H1 (cell line): ENCODE measurements around the gene ENPP1. TPM values are rescaled to one million over a fixed set of nuclear protein-coding genes. Genes with fewer than 3 reads are reported as not detected.

ENCODE experiments used
- CTCF ChIA-PET: fragments of 300-600 bp; sonication (Branson Sonifier 250); formaldehyde crosslinking; loops from one replicate; lab custom pipeline; 2021; ENCODE audit not compliant: partially characterized antibody; lab: Charles Lee
- POLR2A ChIA-PET: fragments of 300-600 bp; sonication (Branson Sonifier 250); formaldehyde crosslinking; loops from one replicate; lab custom pipeline; 2021; ENCODE audit warnings: inconsistent platforms; ENCODE audit not compliant: partially characterized antibody; lab: Charles Lee
- DNase-seq, 2 experiments: peaks; one replicate each; pipeline versions ENCODE4 v3.0.0 to v3.0.0-alpha.2; 2010 to 2022; ENCODE audit warnings: low spot score in 2 of 2, low read depth in 1 of 2, mixed read lengths in 1 of 2
- FAIRE-seq: peaks from 2 replicates; lab custom pipeline; 2011; peaks lifted over from hg19 to GRCh38; lab: Jason Lieb, UNC
- H2AFZ ChIP-seq: 2 replicates; pipeline ENCODE4 v1.8.1; 2012; ENCODE audit warnings: low read length, inconsistent platforms
- H2AK5ac ChIP-seq: 2 replicates; pipeline ENCODE4 v1.6.1; 2013; ENCODE audit warnings: low read depth, low read length
- H2BK120ac ChIP-seq: replicated peaks from 2 replicates; pipeline ENCODE3; 2013; ENCODE audit warnings: low read depth, low read length, inconsistent platforms
- H2BK12ac ChIP-seq: 2 replicates; pipeline ENCODE4 v1.6.1; 2013; ENCODE audit warnings: low read depth, low read length
- H2BK15ac ChIP-seq: 2 replicates; pipeline ENCODE4 v1.6.1; 2013; ENCODE audit warnings: low read length
- H2BK20ac ChIP-seq: 2 replicates; pipeline ENCODE4 v1.6.1; 2013; ENCODE audit warnings: low read length
- H2BK5ac ChIP-seq: 2 replicates; pipeline ENCODE4 v1.6.1; 2013; ENCODE audit warnings: low read depth, low read length
- H3K14ac ChIP-seq: 2 replicates; pipeline ENCODE4 v1.6.1; 2013; ENCODE audit warnings: inconsistent platforms; ENCODE audit not compliant: insufficient read length
- H3K18ac ChIP-seq: 2 replicates; pipeline ENCODE4 v1.6.1; 2013; ENCODE audit warnings: low read length; ENCODE audit errors: extremely low read depth
- H3K23ac ChIP-seq: 2 replicates; pipeline ENCODE4 v1.6.1; 2013; ENCODE audit warnings: inconsistent platforms; ENCODE audit not compliant: insufficient read length
- H3K23me2 ChIP-seq: 2 replicates; pipeline ENCODE4 v1.6.1; 2013; ENCODE audit warnings: low read depth, low read length
- H3K27ac ChIP-seq: 2 replicates; pipeline ENCODE4 v1.6.1; 2011; ENCODE audit warnings: low read depth, low read length, inconsistent platforms
- H3K27me3 ChIP-seq, 4 experiments: replicated peaks in 1 of 4; 1 replicate in 1 of 4; 2 replicates in 3 of 4; pipeline versions ENCODE4 v1.6.1 to v1.8.1; 2011 to 2013; ENCODE audit warnings: low read length in 3 of 4, mild to moderate bottlenecking in 3 of 4, inconsistent platforms in 2 of 4, mixed read lengths in 2 of 4, moderate library complexity in 1 of 4; ENCODE audit not compliant: control insufficient read depth in 3 of 4, insufficient read depth in 3 of 4; ENCODE audit errors: extremely low read depth in 1 of 4
- H3K36me3 ChIP-seq, 4 experiments: 2 replicates each; pipeline versions ENCODE4 v1.6.1 to v1.8.1; 2011 to 2013; ENCODE audit warnings: mild to moderate bottlenecking in 4 of 4, low read length in 3 of 4, moderate library complexity in 2 of 4, control low read depth in 1 of 4, inconsistent platforms in 1 of 4; ENCODE audit not compliant: insufficient read depth in 4 of 4, control insufficient read depth in 2 of 4
- H3K4ac ChIP-seq: replicated peaks from 2 replicates; pipeline ENCODE3; 2013; ENCODE audit warnings: low read length, low read depth, mixed read lengths, inconsistent platforms; ENCODE audit not compliant: insufficient read length
- H3K4me1 ChIP-seq, 4 experiments: replicated peaks in 1 of 4; 1 replicate in 1 of 4; 2 replicates in 3 of 4; pipeline versions ENCODE4 v1.6.1 to v1.8.1; 2011 to 2013; ENCODE audit warnings: low read length in 3 of 4, inconsistent platforms in 2 of 4, mixed read lengths in 1 of 4; ENCODE audit not compliant: insufficient read depth in 4 of 4, control insufficient read depth in 3 of 4
- H3K4me2 ChIP-seq, 2 experiments: 2 replicates each; pipeline versions ENCODE4 v1.6.1 to v1.8.1; 2011 to 2013; ENCODE audit warnings: low read depth in 2 of 2, low read length in 2 of 2, control low read depth in 1 of 2, inconsistent platforms in 1 of 2, mild to moderate bottlenecking in 1 of 2; ENCODE audit not compliant: insufficient read depth in 1 of 2
- H3K4me3 ChIP-seq, 4 experiments: fragments of 200-600, 300-600 bp in 1 of 4; sonication (generic), shearing (Covaris generic), sonication (Bioruptor Twin) in 1 of 4; 2 replicates each; pipeline versions ENCODE4 v1.5.1 to v1.8.1; 2011 to 2016; ENCODE audit warnings: low read length in 4 of 4, low read depth in 3 of 4, control low read depth in 2 of 4, inconsistent platforms in 2 of 4, mild to moderate bottlenecking in 2 of 4, mixed read lengths in 1 of 4, moderate library complexity in 1 of 4; ENCODE audit not compliant: insufficient read depth in 2 of 4; ENCODE audit errors: extremely low read depth in 1 of 4
- H3K56ac ChIP-seq: replicated peaks from 2 replicates; pipeline ENCODE3; 2013; ENCODE audit warnings: low read depth, mild to moderate bottlenecking, mixed read lengths, low read length, inconsistent platforms; ENCODE audit not compliant: insufficient read length
- H3K79me1 ChIP-seq: 2 replicates; pipeline ENCODE4 v1.6.1; 2013; ENCODE audit warnings: low read depth, low read length, control low read depth
- H3K79me2 ChIP-seq, 2 experiments: 2 replicates each; pipeline versions ENCODE4 v1.6.1 to v1.8.1; 2012 to 2013; ENCODE audit warnings: low read length in 2 of 2, mild to moderate bottlenecking in 2 of 2, inconsistent platforms in 1 of 2; ENCODE audit not compliant: insufficient read depth in 2 of 2, control insufficient read depth in 1 of 2
- H3K9ac ChIP-seq, 4 experiments: replicated peaks in 1 of 4; 1 replicate in 1 of 4; 2 replicates in 3 of 4; pipeline versions ENCODE4 v1.6.1 to v1.8.1; 2011 to 2013; ENCODE audit warnings: low read depth in 3 of 4, low read length in 3 of 4, control low read depth in 2 of 4, mild to moderate bottlenecking in 2 of 4, moderate library complexity in 2 of 4, inconsistent platforms in 1 of 4; ENCODE audit errors: extremely low read depth in 1 of 4
- H3K9me3 ChIP-seq, 2 experiments: 2 replicates each; pipeline versions ENCODE4 v1.6.1 to v1.8.1; 2012 to 2013; ENCODE audit warnings: mild to moderate bottlenecking in 2 of 2, moderate library complexity in 2 of 2, control low read depth in 1 of 2, inconsistent platforms in 1 of 2, low read depth in 1 of 2, low read length in 1 of 2, mixed read lengths in 1 of 2; ENCODE audit not compliant: insufficient read depth in 2 of 2
- H4K20me1 ChIP-seq, 2 experiments: replicated peaks in 1 of 2; 2 replicates each; pipeline versions ENCODE3 to v1.8.1; 2011 to 2013; ENCODE audit warnings: inconsistent platforms in 2 of 2, low read length in 2 of 2, mild to moderate bottlenecking in 1 of 2; ENCODE audit not compliant: insufficient read depth in 2 of 2, control insufficient read depth in 1 of 2
- H4K5ac ChIP-seq: 2 replicates; pipeline ENCODE4 v1.6.1; 2013; ENCODE audit warnings: low read length, low read depth, mixed read lengths, inconsistent platforms; ENCODE audit not compliant: insufficient read length
- H4K8ac ChIP-seq: 2 replicates; pipeline ENCODE4 v1.8.0; 2013; ENCODE audit warnings: mild to moderate bottlenecking, moderate library complexity, low read length, inconsistent platforms; ENCODE audit not compliant: insufficient read depth; ENCODE audit errors: extremely low read depth
- H4K91ac ChIP-seq: replicated peaks from 2 replicates; pipeline ENCODE3; 2013; ENCODE audit warnings: low read length, mixed read lengths, inconsistent platforms; ENCODE audit not compliant: insufficient read length
- CBX8 ChIP-seq: fragments of 300-800, 300-1000 bp; sonication (generic); IDR thresholded peaks from 2 replicates; pipeline ENCODE4 v1.7.1; 2016; ENCODE audit warnings: low read depth, low read length, borderline replicate concordance
- HDAC2 ChIP-seq, 2 experiments: fragments of 300-600 bp in 1 of 2; sonication (generic) in 1 of 2; IDR thresholded peaks; 2 replicates each; pipeline ENCODE4 v1.6.1; 2011 to 2012; ENCODE audit warnings: low read depth in 2 of 2, low read length in 2 of 2, mild to moderate bottlenecking in 2 of 2, moderate library complexity in 2 of 2, borderline replicate concordance in 1 of 2, inconsistent platforms in 1 of 2
- KDM1A ChIP-seq: fragments of 200-600, 300-600 bp; sonication (generic); IDR thresholded peaks from 2 replicates; pipeline ENCODE4 v1.7.1; 2016; ENCODE audit warnings: mild to moderate bottlenecking, low read length, borderline replicate concordance
- RAD21 ChIP-seq, 2 experiments: IDR thresholded peaks in 1 of 2; conservative IDR thresholded peaks in 1 of 2; 2 replicates each; pipeline ENCODE4 v1.6.1; 2011; ENCODE audit warnings: low read depth in 2 of 2, low read length in 2 of 2, improper control_type of control experiment in 1 of 2, inconsistent platforms in 1 of 2, mild to moderate bottlenecking in 1 of 2, moderate library complexity in 1 of 2
- RBBP5 ChIP-seq: IDR thresholded peaks from 2 replicates; pipeline ENCODE4 v1.7.1; 2012; ENCODE audit warnings: low read depth, mild to moderate bottlenecking, inconsistent platforms, low read length, moderate library complexity, borderline replicate concordance
- TAF1 ChIP-seq: IDR thresholded peaks from 2 replicates; pipeline ENCODE4 v1.6.1; 2011; ENCODE audit warnings: mild to moderate bottlenecking, low read depth, low read length
- WGBS, 2 experiments: shearing (Covaris generic) in 1 of 2; methylation state at CpG; one replicate each; pipeline versions ENCODE4 v1.1.6 to v1.1.7; 2013 to 2015; ENCODE audit warnings: low lambda C conversion rate in 2 of 2, mixed read lengths in 2 of 2, inconsistent platforms in 1 of 2, low coverage in 1 of 2, missing lambda C conversion rate in 1 of 2; ENCODE audit not compliant: insufficient replicate concordance in 2 of 2, insufficient coverage in 1 of 2, insufficient read length in 1 of 2; ENCODE audit errors: extremely low coverage in 1 of 2, missing lambda C conversion rate in 1 of 2; 5-methylcytosine and 5-hydroxymethylcytosine counted together
- long read RNA-seq, 2 experiments: library from RNA in 1 of 2; library from capped mRNA in 1 of 2; stranded (forward); transcript quantifications; one replicate each; pipeline ENCODE4 v2.0.0, GENCODE V29; 2021; ENCODE audit warnings: inconsistent platforms in 1 of 2
- polyA minus RNA-seq, 3 experiments: library from RNA; depleted of rRNA, polyadenylated mRNA; stranded (reverse); fragments of >200 nt; gene quantifications; 1 replicate in 2 of 3; 2 replicates in 1 of 3; pipeline ENCODE4 v1.2.3, GENCODE V29; 2011
- polyA plus RNA-seq, 7 experiments: library from polyadenylated mRNA; depleted of rRNA in 3 of 7; stranded (reverse) in 5 of 7; unstranded in 2 of 7; fragments of >200 nt in 5 of 7; fragments of 200-250 nt in 2 of 7; gene quantifications; 1 replicate in 5 of 7; 2 replicates in 1 of 7; 4 replicates in 1 of 7; pipeline versions ENCODE4 v1.2.1 to v1.2.3, GENCODE V29; 2011 to 2013; ENCODE audit warnings: missing spikeins in 2 of 7, mixed read lengths in 2 of 7
- total RNA-seq: library from RNA; stranded (reverse); fragmentation: NEBNext Ultra II Directional; extraction: Animal tissue kit (Norgen Biotek cat#: 25700); gene quantifications from 2 replicates; pipeline ENCODE4 v1.2.1, GENCODE V29; 2021

Gene ENPP1
- total RNA-seq (32.5 and 39.1 TPM in 2 replicates), polyA plus RNA-seq (2011; rRNA removed) (6.9 and 10.1 TPM in 2 replicates), polyA minus RNA-seq (2011; rRNA and poly(A)+ RNA removed) (34.4 and 46.8 TPM in 2 replicates)
- 10.4 TPM for polyA plus RNA-seq (2011; cell fraction: cytosol; rRNA removed)
- polyA plus RNA-seq (2011; cell fraction: nucleus; rRNA removed): 7.6 TPM
- polyA plus RNA-seq (2012, experiment 1 of 2): 8.7 to 19.2 TPM (median 10.0 TPM) in 4 replicates
- polyA plus RNA-seq (2012, experiment 2 of 2): 1.1 TPM
- polyA plus RNA-seq (2013, experiment 1 of 2): 32.4 TPM
- 33.9 TPM for polyA plus RNA-seq (2013, experiment 2 of 2)
- polyA minus RNA-seq (2011; cell fraction: cytosol; rRNA and poly(A)+ RNA removed): 20.0 TPM
- polyA minus RNA-seq (2011; cell fraction: nucleus; rRNA and poly(A)+ RNA removed): 23.8 TPM
- long read RNA-seq, experiment 1, partial matches to known transcripts: 5 of 16 reads
- long read RNA-seq, experiment 1, other reads (novel, unspliced or antisense): 11 of 16 reads
- long read RNA-seq, experiment 2, partial matches to known transcripts: 2 of 3 reads
- long read RNA-seq, experiment 2, other reads (novel, unspliced or antisense): 1 of 3 reads

GRCh38 chr6:131807644-131808459 is at the start of gene ENPP1:
ENPP1 (plus strand) TSS chr6:131808020; CDS start chr6:131808036, 16 bp downstream.
- Histone ChIP-seq H2AK5ac (no peak within 1 kb of the TSS), H4K8ac (peak within 1 kb of the TSS; percentile 86; the same call in 1 of the 2 replicates), H2BK20ac (no peak within 1 kb of the TSS), H3K14ac (no peak within 1 kb of the TSS), H3K23ac (no peak within 1 kb of the TSS), H2AFZ (peak within 1 kb of the TSS; percentile 96), H3K23me2 (peaks cover 12% of the 10 kb centered on the region), H2BK15ac (0 out of 2 replicates have a peak within 1 kb of the TSS, but pooled peaks have one; percentile 12), H3K36me3 (no peaks in the 10 kb centered on the region), H2BK5ac (peak within 1 kb of the TSS; percentile 57; the same call in 1 of the 2 replicates), H2BK12ac (peak within 1 kb of the TSS; percentile 28; the same call in 1 of the 2 replicates), H3K4me3 (peak within 1 kb of the TSS; percentile 65 to 89 (median 78)), H4K20me1 (peaks cover 0 to 6% of the 10 kb centered on the region in 2 experiments), H3K4me2 (peak within 1 kb of the TSS; percentile 74 to 88), H3K27ac (peak within 1 kb of the TSS; percentile 42; the same call in 1 of the 2 replicates), H4K91ac (no peak within 1 kb of the TSS), H3K79me1 (0 out of 2 replicates have a peak, but pooled peaks cover 2% of the 10 kb centered on the region), H3K4me1 (peaks cover 0 to 7% (median 3%) of the 10 kb centered on the region in 4 experiments; a peak in 4 of 7 replicates), H3K9ac (peak within 1 kb of the TSS; percentile 25 to 83 (median 56)), H3K27me3 (no peaks in the 10 kb centered on the region), H2BK120ac (peak within 1 kb of the TSS; percentile 10), H3K18ac (peak within 1 kb of the TSS; percentile 33), H3K9me3 (peaks cover 3 to 7% of the 10 kb centered on the region in 2 experiments; a peak in 2 of 4 replicates), H4K5ac (peak within 1 kb of the TSS; percentile 36), H3K4ac (peak within 1 kb of the TSS; percentile 40), H3K56ac (peak within 1 kb of the TSS; percentile 50), H3K79me2 (peaks cover 0 to 35% of the 10 kb centered on the region in 2 experiments; a peak in 2 of 4 replicates)
- ChIA-PET CTCF (interaction anchor here (1.0 to 1.2 kb wide), 3 partner anchors 9 to 25 kb away, joined by 3 read pairs; no protein-coding TSS in a partner anchor), POLR2A (interaction anchor here (1.0 to 1.2 kb wide), 5 partner anchors 9 to 121 kb away, joined by 3 to 5 read pairs (median 3); no protein-coding TSS in a partner anchor)
- no peak for FAIRE-seq
- WGBS, 2 experiments: 2% methylated on average over 38 of the region's 99 CpGs; no CpG with 5 or more reads in 1 of the 2 experiments
- DNase-seq: peak in 1 of 2 experiments; percentile 83
- TF ChIP-seq KDM1A (0 out of 2 replicates have a peak, but pooled peaks have one; percentile 16), CBX8 (no peak), HDAC2 (IDR thresholded peaks at IDR 0.05; ENCODE audit: borderline replicate concordance in 1 of 2, low read depth in 2 of 2, low read length in 2 of 2) (peak in 1 of 2 experiments; percentile 86), RBBP5 (peak; percentile 66; the same call in 1 of the 2 replicates), TAF1 (peak; percentile 59), RAD21 (IDR thresholded peaks at IDR 0.05 in 1 of 2, conservative IDR thresholded peaks at IDR 0.05 in 1 of 2; ENCODE audit: low read depth in 2 of 2, low read length in 2 of 2) (peak; percentile 24 to 33; a peak in 2 of 4 replicates)
